ENCODE measurements around the gene LRWD1.

DNA sequence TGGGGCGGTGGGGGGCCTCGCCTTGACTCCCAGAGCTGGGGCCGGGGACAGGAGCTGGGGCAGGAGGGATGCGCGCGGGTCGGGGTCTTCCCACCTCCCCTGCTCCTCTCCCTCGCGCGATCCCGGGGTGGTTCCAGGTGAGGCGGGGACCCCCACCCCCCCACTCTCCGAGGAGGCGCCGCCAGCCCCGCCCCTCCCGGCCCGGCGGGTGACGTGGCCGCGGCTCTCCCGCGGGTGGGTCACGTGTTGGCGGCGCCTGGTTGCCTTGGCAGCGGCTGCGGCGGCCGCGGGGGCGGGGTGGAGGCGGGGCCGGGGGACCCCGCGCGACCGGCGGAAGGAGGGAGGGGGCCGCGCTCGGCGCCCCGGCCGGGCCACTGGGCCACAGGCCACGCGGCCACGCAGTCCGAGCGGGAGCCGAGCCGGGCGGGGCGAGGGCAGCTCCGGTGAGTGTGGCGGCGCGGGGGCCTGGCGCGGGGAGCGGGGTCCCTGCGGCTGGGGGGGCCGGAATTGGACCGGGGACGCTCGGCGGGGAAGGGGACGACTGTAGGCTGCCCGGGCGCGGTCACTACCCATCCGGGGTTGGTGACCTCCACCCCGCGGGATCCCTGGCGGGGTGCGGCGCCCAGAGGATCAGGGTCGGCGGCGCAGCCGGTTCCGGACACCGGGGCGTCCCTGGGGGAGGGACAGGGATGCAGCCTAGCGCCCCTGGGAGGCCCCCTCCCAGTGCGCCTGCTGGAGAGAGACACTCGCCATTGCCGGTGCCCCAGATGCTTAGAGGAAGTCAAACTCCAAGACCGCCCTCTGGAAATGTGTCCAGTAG, 31.4 kb upstream of the LRWD1 start, which contains the start of gene ORAI2:
- TF ChIP-seq, protein P1, sequence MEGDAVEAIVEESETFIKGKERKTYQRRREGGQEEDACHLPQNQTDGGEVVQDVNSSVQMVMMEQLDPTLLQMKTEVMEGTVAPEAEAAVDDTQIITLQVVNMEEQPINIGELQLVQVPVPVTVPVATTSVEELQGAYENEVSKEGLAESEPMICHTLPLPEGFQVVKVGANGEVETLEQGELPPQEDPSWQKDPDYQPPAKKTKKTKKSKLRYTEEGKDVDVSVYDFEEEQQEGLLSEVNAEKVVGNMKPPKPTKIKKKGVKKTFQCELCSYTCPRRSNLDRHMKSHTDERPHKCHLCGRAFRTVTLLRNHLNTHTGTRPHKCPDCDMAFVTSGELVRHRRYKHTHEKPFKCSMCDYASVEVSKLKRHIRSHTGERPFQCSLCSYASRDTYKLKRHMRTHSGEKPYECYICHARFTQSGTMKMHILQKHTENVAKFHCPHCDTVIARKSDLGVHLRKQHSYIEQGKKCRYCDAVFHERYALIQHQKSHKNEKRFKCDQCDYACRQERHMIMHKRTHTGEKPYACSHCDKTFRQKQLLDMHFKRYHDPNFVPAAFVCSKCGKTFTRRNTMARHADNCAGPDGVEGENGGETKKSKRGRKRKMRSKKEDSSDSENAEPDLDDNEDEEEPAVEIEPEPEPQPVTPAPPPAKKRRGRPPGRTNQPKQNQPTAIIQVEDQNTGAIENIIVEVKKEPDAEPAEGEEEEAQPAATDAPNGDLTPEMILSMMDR (IDR thresholded peaks at IDR 0.05) = no peak
- TF ChIP-seq EP300 (IDR thresholded peaks at IDR 0.05) = no peak
- no peak for TF ChIP-seq POLR2A (IDR thresholded peaks at IDR 0.05)
